ENCODE results near the gene PRUNE2.

Gene PRUNE2

DNA sequence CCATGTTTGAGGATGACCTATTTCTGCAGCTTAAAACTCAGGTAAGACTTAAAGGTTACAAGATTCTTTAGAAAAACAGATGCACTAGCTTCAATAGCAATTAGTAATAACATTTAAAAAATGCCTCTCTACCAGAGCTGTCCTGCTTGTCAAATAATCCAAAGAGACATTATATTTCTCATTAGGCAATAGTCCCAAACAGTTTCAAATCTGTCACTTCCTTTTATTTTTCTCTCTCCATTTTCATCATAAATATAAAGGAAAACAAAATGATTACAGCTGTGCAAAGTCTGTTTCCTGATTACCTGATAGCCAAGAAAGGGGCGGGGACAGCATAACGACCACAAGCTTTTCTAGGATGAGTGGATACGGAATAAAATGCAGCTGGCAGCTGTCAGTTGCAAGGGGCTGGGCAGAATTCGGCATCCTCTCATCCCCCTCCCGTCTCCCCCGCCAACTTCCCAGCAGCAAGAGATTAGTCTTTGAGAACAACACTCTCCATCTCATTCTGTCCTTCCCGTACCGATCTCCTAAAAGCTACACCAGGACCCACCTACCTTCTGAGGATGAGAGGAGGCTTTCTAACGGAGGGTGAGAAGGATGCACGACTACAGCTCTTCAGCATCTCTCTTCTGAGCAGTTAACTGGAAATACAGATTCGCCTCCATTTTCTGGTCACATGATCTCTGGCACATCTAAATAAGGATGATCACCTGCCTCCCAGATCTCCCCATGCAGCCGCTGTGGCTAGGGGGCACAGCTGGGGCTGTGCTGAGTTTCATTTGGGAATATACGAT lies 214.2 kb downstream of the PRUNE2 start:
- H3K4me3 ChIP-seq (ENCODE audit: control insufficient read depth, low read depth, low read length), result no peak overlapping the region
- DNase-seq (ENCODE audit: low read depth), result no peak
- no peak for TF ChIP-seq CTCF (IDR thresholded peaks at IDR 0.05; ENCODE audit: control insufficient read depth, insufficient read depth, low read depth, low read length, missing control alignments)

GRCh38 chr9:76690973-76691370 lies 214.9 kb downstream of the PRUNE2 start:
- no peak overlapping the region for H3K4me3 ChIP-seq (ENCODE audit: control insufficient read depth, low read depth, low read length)
- no peak for TF ChIP-seq CTCF (IDR thresholded peaks at IDR 0.05; ENCODE audit: control insufficient read depth, insufficient read depth, low read depth, low read length, missing control alignments)
- no peak for DNase-seq (ENCODE audit: low read depth)

DNA sequence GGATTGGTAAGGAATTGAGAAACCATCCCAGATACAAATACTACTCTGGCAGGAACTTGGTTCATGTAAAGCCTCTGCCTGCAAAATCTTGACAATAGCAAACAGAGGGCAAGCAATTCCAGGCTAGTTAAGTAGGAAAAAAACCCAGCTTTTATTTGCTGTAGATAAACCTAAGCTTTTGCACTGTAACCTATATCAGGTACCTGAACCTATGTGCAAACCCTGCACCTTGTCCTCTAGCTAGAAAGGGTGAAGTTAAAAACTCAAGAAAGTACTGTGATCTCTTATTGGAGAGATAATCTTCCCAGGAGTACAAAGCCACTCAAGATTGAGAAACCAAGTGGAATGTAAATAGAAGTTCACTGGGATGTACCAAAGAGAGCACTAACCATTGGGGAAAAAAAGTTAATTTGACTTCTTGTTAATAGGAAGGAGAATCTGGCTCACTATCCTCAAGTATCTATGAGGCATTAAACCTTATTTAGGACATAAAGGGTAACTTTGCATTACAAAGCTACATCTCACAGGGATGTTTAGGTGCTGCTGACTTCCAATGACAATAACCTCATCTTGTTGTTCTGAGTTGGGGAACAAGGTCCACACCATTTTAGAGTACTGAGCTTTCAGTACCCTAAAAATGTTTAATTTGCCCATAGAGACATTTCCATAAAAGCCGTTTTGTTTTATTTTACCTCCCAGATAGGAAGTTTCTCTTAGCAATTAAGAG lies 215.5 kb downstream of the PRUNE2 start:
- no peak for DNase-seq (ENCODE audit: low read depth)
- no peak for TF ChIP-seq CTCF (IDR thresholded peaks at IDR 0.05; ENCODE audit: control insufficient read depth, insufficient read depth, low read depth, low read length, missing control alignments)
- no peak overlapping the region for H3K4me3 ChIP-seq (ENCODE audit: control insufficient read depth, low read depth, low read length)

DNA sequence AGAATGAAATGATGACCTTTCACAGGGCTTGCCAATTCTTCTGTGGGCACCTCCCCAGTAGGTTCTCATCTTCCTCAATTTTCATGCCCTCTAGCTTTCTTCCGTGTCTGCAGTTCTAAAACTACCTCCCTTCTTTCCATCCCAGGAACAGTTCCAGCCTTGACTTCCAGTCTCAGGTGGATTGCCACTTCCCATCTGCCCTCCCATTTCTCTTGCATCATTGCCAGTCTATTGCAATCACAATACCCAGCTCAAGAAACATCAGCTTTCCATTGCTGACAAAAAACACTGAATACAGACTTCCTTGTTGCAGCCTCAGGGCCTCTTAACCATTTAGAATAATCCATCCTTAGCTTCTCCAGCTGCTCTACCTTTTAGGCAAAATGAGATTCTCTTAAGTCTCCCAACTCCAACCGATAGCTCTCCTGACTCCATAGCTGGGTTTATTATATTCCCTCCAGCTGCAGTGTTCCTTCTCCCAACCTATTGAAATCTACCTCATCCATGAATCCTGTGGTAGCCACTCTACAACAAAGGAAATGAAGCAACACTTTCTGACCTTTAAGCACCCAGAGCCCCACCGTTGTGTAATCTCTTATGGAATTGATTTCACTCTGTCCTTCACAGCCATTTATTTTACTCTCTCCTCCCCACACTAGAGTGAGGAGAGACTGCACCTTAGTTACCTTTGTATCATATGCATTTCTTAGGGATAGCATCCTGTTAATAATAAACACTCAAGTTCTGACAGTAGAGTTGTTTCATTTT lies 217.3 kb downstream of the PRUNE2 start:
- no peak for TF ChIP-seq CTCF (IDR thresholded peaks at IDR 0.05; ENCODE audit: control insufficient read depth, insufficient read depth, low read depth, low read length, missing control alignments)
- no peak overlapping the region for H3K4me3 ChIP-seq (ENCODE audit: control insufficient read depth, low read depth, low read length)
- no peak for DNase-seq (ENCODE audit: low read depth)

DNA sequence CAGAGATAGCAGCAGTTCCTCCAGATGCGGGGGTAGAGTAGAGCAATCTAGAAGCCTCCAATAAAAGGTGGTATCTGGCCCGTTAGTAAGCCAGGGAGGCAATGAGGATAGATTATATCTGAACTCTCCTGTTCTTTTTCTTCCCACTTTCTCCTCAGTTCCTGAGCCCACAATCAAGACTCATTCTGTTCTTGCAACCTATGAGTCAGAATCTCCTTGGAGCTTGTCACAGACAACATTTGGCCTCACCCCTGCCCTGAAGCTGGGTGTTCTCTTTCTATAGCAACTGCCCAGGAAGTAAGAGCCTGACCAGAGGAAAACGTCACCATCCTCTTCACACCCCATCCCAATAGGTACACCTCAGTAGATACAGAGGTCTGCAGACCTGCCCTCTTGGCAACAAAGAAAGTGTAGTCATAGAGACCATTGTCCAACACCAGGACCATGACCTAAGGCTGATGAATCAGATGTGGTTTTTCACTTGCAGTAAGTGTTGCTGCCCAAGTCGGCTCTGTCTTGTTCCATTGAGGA lies 218.0 kb downstream of the PRUNE2 start:
- DNase-seq (ENCODE audit: low read depth), result peak; percentile 23
- TF ChIP-seq CTCF (IDR thresholded peaks at IDR 0.05; ENCODE audit: control insufficient read depth, insufficient read depth, low read depth, low read length, missing control alignments), result no peak
- H3K4me3 ChIP-seq (ENCODE audit: control insufficient read depth, low read depth, low read length), result no peak overlapping the region

DNA sequence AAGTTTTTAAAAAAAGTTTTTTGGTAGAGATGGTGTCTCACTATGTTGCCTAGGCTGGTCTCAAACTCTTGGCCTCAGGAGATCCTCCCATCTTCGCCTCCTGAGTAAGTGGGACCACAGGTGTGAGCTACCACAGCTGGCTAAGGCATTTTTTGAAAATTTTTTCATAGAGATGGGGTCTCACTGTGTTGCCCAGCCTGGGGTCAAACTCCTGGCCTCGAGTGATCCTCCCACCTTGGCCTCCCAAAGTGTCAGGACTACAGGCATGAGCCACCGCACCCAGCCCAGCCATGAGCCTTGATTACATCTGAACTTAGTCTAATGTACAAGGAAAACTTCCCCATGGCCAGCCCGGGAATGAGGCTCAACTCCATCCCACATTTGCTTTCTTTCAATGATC lies 219.2 kb downstream of the PRUNE2 start:
- TF ChIP-seq CTCF (IDR thresholded peaks at IDR 0.05; ENCODE audit: control insufficient read depth, insufficient read depth, low read depth, low read length, missing control alignments), result no peak
- no peak overlapping the region for H3K4me3 ChIP-seq (ENCODE audit: control insufficient read depth, low read depth, low read length)
- no peak for DNase-seq (ENCODE audit: low read depth)
